Measurements from ENCODE around the gene TMC1.
A peak's percentile ranks its signal among the peaks of the same experiment; 100 is the strongest.

Gene TMC1

GRCh38 chr9:72576087-72576486, 54.7 kb downstream of the TMC1 start:
- DNase-seq = no peak

GRCh38 chr9:72577212-72577753, 55.9 kb downstream of the TMC1 start:
- DNase-seq = no peak

GRCh38 chr9:72579190-72579589, 57.8 kb downstream of the TMC1 start:
- no peak for DNase-seq

GRCh38 chr9:72579880-72580550, 58.6 kb downstream of the TMC1 start:
- DNase-seq = no peak

GRCh38 chr9:72581694-72582093, 60.3 kb downstream of the TMC1 start:
- DNase-seq = peak; percentile 44

GRCh38 chr9:72583370-72583769, 62.0 kb downstream of the TMC1 start:
- DNase-seq = no peak

GRCh38 chr9:72586388-72587130, 65.2 kb downstream of the TMC1 start:
- DNase-seq = peak; percentile 18

- DNase-seq = no peak
These were observed 66.9 kb downstream of the TMC1 start for GRCh38 chr9:72588336-72588735.

GRCh38 chr9:72589667-72590521, 68.5 kb downstream of the TMC1 start:
- no peak for DNase-seq

GRCh38 chr9:72590824-72591223, 69.4 kb downstream of the TMC1 start:
- DNase-seq = no peak

GRCh38 chr9:72592502-72593403, 71.3 kb downstream of the TMC1 start:
- DNase-seq = no peak

GRCh38 chr9:72596451-72597180, 75.2 kb downstream of the TMC1 start:
- no peak for DNase-seq

- DNase-seq = no peak
These were observed 75.7 kb downstream of the TMC1 start for GRCh38 chr9:72597181-72597517.

- DNase-seq = no peak
These were observed 76.2 kb downstream of the TMC1 start for GRCh38 chr9:72597601-72598000.

- DNase-seq = no peak
These were observed 77.2 kb downstream of the TMC1 start for GRCh38 chr9:72598639-72599038.

- no peak for DNase-seq
These were observed 78.6 kb downstream of the TMC1 start for GRCh38 chr9:72599874-72600534.

GRCh38 chr9:72600671-72601070, 79.3 kb downstream of the TMC1 start:
- no peak for DNase-seq

- no peak for DNase-seq
These were observed 80.2 kb downstream of the TMC1 start for GRCh38 chr9:72601615-72602014.

- no peak for DNase-seq
These were observed 91.0 kb downstream of the TMC1 start for GRCh38 chr9:72612449-72612848.

- DNase-seq = no peak
These were observed 92.7 kb downstream of the TMC1 start for GRCh38 chr9:72614067-72614466.

GRCh38 chr9:72615931-72616330, 94.5 kb downstream of the TMC1 start:
- no peak for DNase-seq
